Measurements from ENCODE around the gene SPP1.

- TF ChIP-seq, protein P1, sequence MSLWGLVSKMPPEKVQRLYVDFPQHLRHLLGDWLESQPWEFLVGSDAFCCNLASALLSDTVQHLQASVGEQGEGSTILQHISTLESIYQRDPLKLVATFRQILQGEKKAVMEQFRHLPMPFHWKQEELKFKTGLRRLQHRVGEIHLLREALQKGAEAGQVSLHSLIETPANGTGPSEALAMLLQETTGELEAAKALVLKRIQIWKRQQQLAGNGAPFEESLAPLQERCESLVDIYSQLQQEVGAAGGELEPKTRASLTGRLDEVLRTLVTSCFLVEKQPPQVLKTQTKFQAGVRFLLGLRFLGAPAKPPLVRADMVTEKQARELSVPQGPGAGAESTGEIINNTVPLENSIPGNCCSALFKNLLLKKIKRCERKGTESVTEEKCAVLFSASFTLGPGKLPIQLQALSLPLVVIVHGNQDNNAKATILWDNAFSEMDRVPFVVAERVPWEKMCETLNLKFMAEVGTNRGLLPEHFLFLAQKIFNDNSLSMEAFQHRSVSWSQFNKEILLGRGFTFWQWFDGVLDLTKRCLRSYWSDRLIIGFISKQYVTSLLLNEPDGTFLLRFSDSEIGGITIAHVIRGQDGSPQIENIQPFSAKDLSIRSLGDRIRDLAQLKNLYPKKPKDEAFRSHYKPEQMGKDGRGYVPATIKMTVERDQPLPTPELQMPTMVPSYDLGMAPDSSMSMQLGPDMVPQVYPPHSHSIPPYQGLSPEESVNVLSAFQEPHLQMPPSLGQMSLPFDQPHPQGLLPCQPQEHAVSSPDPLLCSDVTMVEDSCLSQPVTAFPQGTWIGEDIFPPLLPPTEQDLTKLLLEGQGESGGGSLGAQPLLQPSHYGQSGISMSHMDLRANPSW (CRISPR knock-in tag; IDR thresholded peaks at IDR 0.05) = no peak
- TF ChIP-seq, protein P2, sequence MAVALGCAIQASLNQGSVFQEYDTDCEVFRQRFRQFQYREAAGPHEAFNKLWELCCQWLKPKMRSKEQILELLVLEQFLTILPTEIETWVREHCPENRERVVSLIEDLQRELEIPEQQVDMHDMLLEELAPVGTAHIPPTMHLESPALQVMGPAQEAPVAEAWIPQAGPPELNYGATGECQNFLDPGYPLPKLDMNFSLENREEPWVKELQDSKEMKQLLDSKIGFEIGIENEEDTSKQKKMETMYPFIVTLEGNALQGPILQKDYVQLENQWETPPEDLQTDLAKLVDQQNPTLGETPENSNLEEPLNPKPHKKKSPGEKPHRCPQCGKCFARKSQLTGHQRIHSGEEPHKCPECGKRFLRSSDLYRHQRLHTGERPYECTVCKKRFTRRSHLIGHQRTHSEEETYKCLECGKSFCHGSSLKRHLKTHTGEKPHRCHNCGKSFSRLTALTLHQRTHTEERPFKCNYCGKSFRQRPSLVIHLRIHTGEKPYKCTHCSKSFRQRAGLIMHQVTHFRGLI (CRISPR knock-in tag; IDR thresholded peaks at IDR 0.05) = no peak
- TF ChIP-seq SMC3 (conservative IDR thresholded peaks at IDR 0.05; ENCODE audit: insufficient read depth, low read depth, low read length) (no peak), POLR2A (conservative IDR thresholded peaks at IDR 0.05) (no peak), ARHGAP35 (IDR thresholded peaks at IDR 0.05; ENCODE audit: partially characterized antibody) (no peak), CAMTA2 (CRISPR knock-in tag; conservative IDR thresholded peaks at IDR 0.05) (no peak)
- TF ChIP-seq, protein P3, sequence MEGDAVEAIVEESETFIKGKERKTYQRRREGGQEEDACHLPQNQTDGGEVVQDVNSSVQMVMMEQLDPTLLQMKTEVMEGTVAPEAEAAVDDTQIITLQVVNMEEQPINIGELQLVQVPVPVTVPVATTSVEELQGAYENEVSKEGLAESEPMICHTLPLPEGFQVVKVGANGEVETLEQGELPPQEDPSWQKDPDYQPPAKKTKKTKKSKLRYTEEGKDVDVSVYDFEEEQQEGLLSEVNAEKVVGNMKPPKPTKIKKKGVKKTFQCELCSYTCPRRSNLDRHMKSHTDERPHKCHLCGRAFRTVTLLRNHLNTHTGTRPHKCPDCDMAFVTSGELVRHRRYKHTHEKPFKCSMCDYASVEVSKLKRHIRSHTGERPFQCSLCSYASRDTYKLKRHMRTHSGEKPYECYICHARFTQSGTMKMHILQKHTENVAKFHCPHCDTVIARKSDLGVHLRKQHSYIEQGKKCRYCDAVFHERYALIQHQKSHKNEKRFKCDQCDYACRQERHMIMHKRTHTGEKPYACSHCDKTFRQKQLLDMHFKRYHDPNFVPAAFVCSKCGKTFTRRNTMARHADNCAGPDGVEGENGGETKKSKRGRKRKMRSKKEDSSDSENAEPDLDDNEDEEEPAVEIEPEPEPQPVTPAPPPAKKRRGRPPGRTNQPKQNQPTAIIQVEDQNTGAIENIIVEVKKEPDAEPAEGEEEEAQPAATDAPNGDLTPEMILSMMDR (IDR thresholded peaks at IDR 0.05 in 2 of 3, conservative IDR thresholded peaks at IDR 0.05 in 1 of 3; ENCODE audit: insufficient read depth in 2 of 3, low read depth in 1 of 3, low read length in 3 of 3) = no peak
Observed at GRCh38 chr4:87978681-87979080, 3.2 kb downstream of the SPP1 start.

All from K562 (cell line).